BJ (cell line): ENCODE results near the gene FTH1. TPM values are rescaled to one million over a fixed set of nuclear protein-coding genes. Genes with fewer than 3 reads are reported as not detected.
"Not testable (repeated sequence)": the region's sequence is repeated elsewhere in the genome, so short reads cannot be mapped to it uniquely, and the experiment has no call there.

Source experiments
- CTCF ChIA-PET: fragments of 350-600 bp; formaldehyde crosslinking; extraction: SDS; loops from one replicate; lab custom pipeline; 2021; ENCODE audit warnings: antibody characterized with exemption, inconsistent platforms; lab: Yijun Ruan, JAX
- POLR2A ChIA-PET: fragments of 300-600 bp; sonication (Branson Sonifier 250); formaldehyde crosslinking; extraction: SDS; loops from one replicate; lab custom pipeline; 2021; ENCODE audit warnings: antibody characterized with exemption; lab: Charles Lee
- DNase-seq: peaks from one replicate; pipeline ENCODE4 v3.0.0-alpha.2; 2011; ENCODE audit warnings: low read depth
- H3K27me3 ChIP-seq: 2 replicates; pipeline ENCODE4 v1.6.0; 2011; ENCODE audit warnings: low read length; ENCODE audit not compliant: control insufficient read depth, insufficient read depth
- H3K36me3 ChIP-seq: 2 replicates; pipeline ENCODE4 v1.5.1; 2011; ENCODE audit warnings: low read length; ENCODE audit not compliant: control insufficient read depth, insufficient read depth
- H3K4me3 ChIP-seq: 2 replicates; pipeline ENCODE4 v1.5.1; 2011; ENCODE audit warnings: low read depth, mild to moderate bottlenecking, control low read depth, low read length
- polyA plus RNA-seq: library from polyadenylated mRNA; depleted of rRNA; stranded (reverse); fragments of >200 nt; gene quantifications from 2 replicates; pipeline ENCODE4 v1.2.3, GENCODE V29; 2011
- TF ChIP-seq, protein P1 (sequence below): IDR thresholded peaks from 2 replicates; pipeline ENCODE4 v1.5.1; 2011; ENCODE audit warnings: low read depth, mild to moderate bottlenecking, control low read depth, inconsistent platforms, low read length, moderate library complexity; ENCODE audit not compliant: insufficient read depth

FTH1 gene
- polyA plus RNA-seq, 1 experiment = 1,472 TPM

DNA sequence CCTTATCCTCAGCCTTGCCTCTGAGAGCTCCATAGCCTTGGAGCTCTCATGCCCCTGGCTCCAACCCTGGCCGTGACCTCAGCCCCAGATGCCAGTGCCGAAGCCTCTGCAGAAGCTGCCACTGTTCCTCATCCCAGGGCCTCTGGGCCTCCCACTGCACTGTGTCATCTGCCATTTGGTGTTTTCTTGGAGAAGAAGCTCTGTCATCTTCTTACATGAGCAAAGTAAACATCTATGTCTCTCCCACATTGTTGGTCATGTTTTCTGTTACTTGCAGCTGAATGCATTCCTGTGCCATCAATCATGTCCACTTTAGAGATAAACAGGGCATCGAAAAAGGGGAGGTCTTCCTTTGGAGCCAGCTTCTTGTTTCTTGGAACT is 45.0 kb upstream of the FTH1 start:
- CTCF ChIA-PET = interaction anchor here (1.0 kb wide), 1 partner anchor 11 kb away, joined by 3 read pairs; no protein-coding TSS in a partner anchor
- DNase-seq = no peak
- POLR2A ChIA-PET = no interaction called here
- TF ChIP-seq, protein P1, sequence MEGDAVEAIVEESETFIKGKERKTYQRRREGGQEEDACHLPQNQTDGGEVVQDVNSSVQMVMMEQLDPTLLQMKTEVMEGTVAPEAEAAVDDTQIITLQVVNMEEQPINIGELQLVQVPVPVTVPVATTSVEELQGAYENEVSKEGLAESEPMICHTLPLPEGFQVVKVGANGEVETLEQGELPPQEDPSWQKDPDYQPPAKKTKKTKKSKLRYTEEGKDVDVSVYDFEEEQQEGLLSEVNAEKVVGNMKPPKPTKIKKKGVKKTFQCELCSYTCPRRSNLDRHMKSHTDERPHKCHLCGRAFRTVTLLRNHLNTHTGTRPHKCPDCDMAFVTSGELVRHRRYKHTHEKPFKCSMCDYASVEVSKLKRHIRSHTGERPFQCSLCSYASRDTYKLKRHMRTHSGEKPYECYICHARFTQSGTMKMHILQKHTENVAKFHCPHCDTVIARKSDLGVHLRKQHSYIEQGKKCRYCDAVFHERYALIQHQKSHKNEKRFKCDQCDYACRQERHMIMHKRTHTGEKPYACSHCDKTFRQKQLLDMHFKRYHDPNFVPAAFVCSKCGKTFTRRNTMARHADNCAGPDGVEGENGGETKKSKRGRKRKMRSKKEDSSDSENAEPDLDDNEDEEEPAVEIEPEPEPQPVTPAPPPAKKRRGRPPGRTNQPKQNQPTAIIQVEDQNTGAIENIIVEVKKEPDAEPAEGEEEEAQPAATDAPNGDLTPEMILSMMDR = no peak
- no peak overlapping the region for H3K4me3 ChIP-seq
- H3K36me3 ChIP-seq = no peaks in the 10 kb centered on the region
- no peaks in the 10 kb centered on the region for H3K27me3 ChIP-seq

DNA sequence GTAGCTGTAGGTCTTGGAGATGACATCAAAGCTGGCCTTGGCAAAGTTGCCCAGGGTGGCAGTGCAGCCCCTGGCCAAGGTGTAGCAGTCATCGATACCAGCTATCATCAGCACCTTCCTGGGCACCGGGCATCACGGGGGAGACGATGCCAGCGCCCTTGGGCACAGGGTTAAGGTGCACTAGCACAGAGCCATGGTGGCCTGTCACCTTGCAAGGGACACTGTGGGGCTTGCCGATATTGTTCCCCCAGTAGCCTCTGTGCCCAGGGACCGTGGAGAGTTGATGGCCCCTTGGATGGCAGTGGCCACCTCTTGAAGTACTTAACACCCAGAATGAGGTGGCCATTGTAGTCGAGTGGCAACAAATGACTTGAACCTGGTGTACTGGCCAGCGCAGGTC is 44.4 kb upstream of the FTH1 start:
- no peak for DNase-seq
- POLR2A ChIA-PET = no interaction called here
- H3K27me3 ChIP-seq = no peaks in the 10 kb centered on the region
- H3K4me3 ChIP-seq = no peak overlapping the region
- CTCF ChIA-PET = interaction anchor here (1.0 kb wide), 1 partner anchor 14 kb away, joined by 4 read pairs; no protein-coding TSS in a partner anchor
- TF ChIP-seq, protein P1 = no peak
- H3K36me3 ChIP-seq = no peaks in the 10 kb centered on the region

DNA sequence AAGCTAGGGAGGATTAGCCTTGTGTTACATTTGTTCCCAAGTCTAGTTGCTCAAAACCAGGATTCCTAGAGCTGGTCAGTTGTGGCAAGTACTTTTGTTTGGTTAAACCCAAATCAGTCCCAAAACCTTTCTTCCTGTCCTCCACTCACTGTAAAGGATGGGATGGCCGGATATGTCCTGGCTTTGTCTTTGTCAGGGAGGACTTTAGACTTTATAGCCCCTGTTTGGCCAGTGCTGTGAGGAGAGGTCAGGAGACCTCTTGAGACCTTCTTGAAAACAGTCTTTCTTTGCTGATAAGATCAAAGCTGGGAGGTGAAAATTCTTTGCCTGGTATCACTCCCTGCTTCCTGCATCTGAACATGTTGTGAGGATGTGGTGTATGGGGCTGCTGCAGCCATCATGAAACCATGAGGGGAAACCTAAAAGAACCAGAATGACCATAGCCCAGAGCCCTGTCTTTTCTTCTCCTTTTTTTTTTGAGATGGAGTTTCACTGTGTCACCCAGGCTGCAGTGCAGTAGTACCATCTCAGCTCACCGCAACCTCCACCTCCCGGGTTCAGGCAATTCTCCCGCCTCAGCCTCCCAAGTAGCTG is 43.6 kb upstream of the FTH1 start:
- ChIA-PET POLR2A (no interaction called here), CTCF (interaction anchor here (1.0 to 1.2 kb wide), 2 partner anchors 14 to 71 kb away, joined by 3 to 4 read pairs; no protein-coding TSS in a partner anchor)
- DNase-seq = no peak
- Histone ChIP-seq H3K27me3 (no peaks in the 10 kb centered on the region), H3K36me3 (no peaks in the 10 kb centered on the region), H3K4me3 (no peak overlapping the region)
- TF ChIP-seq, protein P1 = no peak

DNA sequence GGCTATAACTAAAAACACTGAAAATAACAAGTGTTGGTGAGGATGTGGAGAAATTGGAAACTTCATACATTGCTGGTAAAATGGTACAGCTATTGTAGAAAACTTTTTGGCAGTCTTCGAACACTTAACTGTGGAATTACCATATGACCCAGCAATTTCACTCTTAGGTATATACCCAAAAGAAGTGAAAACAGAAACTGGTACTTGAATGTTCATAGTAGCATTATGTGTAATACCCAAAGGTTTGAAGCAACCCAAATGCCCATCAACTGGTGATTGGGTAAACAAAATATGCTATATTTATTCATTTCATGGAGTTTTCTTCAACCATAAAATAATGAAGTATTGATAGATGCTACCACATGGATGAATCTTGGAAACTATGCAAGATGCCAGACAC is 40.8 kb upstream of the FTH1 start:
- Histone ChIP-seq H3K27me3 (no peaks in the 10 kb centered on the region), H3K4me3 (no peak overlapping the region), H3K36me3 (no peaks in the 10 kb centered on the region)
- no peak for DNase-seq
- CTCF ChIA-PET = no interaction called here
- TF ChIP-seq, protein P1 = no peak
- POLR2A ChIA-PET = no interaction called here

DNA sequence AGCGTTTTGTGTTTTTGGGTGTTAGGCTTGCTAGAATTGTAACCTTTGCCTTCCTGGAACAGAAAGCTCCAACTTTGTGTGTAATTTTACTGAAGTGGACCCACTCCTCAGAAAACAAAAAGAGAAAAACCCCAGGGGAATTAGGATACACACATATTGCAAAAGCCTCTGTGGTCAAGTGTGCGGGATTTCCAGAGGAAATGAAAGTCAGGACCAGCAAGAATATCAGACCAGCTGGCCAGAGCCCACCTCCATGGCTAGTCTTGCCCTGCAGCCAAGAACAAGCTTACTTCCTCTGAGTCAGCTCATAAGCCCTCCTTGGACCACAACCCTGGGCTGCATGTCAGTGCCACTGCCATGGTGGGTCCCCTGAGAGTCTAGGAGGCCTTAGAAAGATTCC is 37.0 kb upstream of the FTH1 start:
- POLR2A ChIA-PET = interaction anchor here (0.6 kb wide), 2 partner anchors 33 to 667 kb away, joined by 4 to 10 read pairs; partner anchors contain the start of gene LBHD1
- H3K4me3 ChIP-seq = no peak overlapping the region
- TF ChIP-seq, protein P1 = no peak
- CTCF ChIA-PET = interaction anchor here (0.9 to 1.5 kb wide), 2 partner anchors 10 to 76 kb away, joined by 3 to 4 read pairs; no protein-coding TSS in a partner anchor
- no peaks in the 10 kb centered on the region for H3K36me3 ChIP-seq
- no peak for DNase-seq
- no peaks in the 10 kb centered on the region for H3K27me3 ChIP-seq

DNA sequence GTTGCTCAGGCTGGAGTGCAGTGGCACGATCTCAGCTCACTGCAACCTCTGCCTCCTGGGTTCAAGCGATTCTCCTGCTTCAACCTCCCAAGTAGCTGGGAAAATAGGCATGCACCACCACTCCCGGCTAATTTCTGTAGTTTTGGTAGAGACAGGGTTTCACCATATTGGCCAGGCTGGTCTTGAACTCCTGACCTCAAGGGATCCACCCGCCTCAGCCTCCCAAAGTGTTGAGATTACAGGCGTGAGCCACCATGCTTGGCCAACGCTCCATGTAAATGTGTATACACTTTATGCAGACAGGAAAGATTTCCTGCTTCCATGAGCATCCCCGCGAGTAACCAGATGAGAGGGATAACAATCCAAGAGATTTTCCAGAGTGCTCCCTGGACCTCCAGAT is 34.8 kb upstream of the FTH1 start:
- DNase-seq, H3K27me3 ChIP-seq, CTCF ChIA-PET, H3K4me3 ChIP-seq, POLR2A ChIA-PET, H3K36me3 ChIP-seq: not testable (repeated sequence)
